IPS-20b (cell line): ENCODE measurements around the gene SUGP2.
A peak's percentile ranks its signal among the peaks of the same experiment; 100 is the strongest.

Experiments
- H3K27ac ChIP-seq: one replicate; pipeline ENCODE4 v1.5.1; 2013; ENCODE audit warnings: low read length
- H3K27me3 ChIP-seq: 2 replicates; pipeline ENCODE4 v1.6.1; 2013; ENCODE audit warnings: mild to moderate bottlenecking, low read length, inconsistent platforms; ENCODE audit not compliant: insufficient read depth
- H3K36me3 ChIP-seq: 2 replicates; pipeline ENCODE4 v1.6.1; 2013; ENCODE audit warnings: low read depth, mild to moderate bottlenecking, inconsistent platforms, low read length, moderate library complexity; ENCODE audit not compliant: insufficient read depth
- H3K4me1 ChIP-seq: 2 replicates; pipeline ENCODE4 v1.6.1; 2013; ENCODE audit warnings: mild to moderate bottlenecking, control low read depth, inconsistent platforms, low read length, moderate library complexity; ENCODE audit not compliant: insufficient read depth
- H3K4me3 ChIP-seq: 2 replicates; pipeline ENCODE4 v1.5.1; 2013; ENCODE audit warnings: mild to moderate bottlenecking, low read length, inconsistent platforms
- H3K9ac ChIP-seq: 2 replicates; pipeline ENCODE4 v1.6.1; 2013; ENCODE audit warnings: low read depth, mild to moderate bottlenecking, inconsistent platforms, low read length, moderate library complexity
- H3K9me3 ChIP-seq: 2 replicates; pipeline ENCODE4 v1.6.1; 2013; ENCODE audit warnings: mild to moderate bottlenecking, low read depth, low read length, inconsistent platforms; ENCODE audit not compliant: insufficient read depth

Gene SUGP2

DNA sequence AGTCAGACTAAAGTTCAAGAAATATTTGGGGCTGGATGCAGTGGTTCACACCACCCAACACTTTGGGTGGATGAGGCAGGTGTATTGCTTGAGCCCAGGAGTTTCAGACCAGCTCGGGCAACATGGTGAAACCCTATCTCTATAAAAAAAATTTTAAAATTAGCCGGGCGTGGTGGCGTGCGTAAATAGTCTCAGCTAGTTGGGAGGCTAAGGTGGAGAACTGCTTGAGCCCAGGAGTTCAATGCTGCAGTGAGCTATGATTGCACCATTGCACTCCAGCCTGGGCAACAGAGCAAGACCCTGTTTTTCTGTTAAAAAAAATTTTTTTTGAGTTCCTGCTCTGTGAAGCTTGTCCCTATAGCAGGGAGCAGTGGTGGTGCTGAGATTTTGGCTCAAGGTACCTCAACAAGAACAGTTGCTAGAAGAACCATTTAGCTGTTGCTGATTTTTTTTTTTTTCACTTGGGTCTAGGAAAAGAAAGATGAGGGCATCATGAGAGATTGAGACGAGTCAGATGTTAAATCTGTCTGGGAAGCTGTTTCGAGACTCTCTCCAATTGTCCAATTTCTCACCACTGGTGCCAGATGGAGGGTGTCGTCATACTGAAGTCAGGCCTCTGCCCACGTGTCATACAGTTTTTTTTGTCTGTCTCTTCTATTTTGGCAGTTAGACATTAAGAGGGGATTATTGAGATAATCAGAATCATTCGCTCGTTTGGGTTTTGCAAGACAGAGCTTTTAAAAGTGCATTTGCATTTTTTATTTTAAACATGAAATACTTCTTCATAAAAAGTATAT, 34.2 kb upstream of the SUGP2 start:
- no peaks in the 10 kb centered on the region for H3K36me3 ChIP-seq
- H3K9me3 ChIP-seq, result no peaks in the 10 kb centered on the region
- H3K27ac ChIP-seq, result no peak overlapping the region
- peaks cover 68% of the 10 kb centered on the region for H3K27me3 ChIP-seq
- H3K4me3 ChIP-seq, result no peak overlapping the region
- no peak overlapping the region for H3K9ac ChIP-seq
- H3K4me1 ChIP-seq, result peaks cover 4% of the 10 kb centered on the region

DNA sequence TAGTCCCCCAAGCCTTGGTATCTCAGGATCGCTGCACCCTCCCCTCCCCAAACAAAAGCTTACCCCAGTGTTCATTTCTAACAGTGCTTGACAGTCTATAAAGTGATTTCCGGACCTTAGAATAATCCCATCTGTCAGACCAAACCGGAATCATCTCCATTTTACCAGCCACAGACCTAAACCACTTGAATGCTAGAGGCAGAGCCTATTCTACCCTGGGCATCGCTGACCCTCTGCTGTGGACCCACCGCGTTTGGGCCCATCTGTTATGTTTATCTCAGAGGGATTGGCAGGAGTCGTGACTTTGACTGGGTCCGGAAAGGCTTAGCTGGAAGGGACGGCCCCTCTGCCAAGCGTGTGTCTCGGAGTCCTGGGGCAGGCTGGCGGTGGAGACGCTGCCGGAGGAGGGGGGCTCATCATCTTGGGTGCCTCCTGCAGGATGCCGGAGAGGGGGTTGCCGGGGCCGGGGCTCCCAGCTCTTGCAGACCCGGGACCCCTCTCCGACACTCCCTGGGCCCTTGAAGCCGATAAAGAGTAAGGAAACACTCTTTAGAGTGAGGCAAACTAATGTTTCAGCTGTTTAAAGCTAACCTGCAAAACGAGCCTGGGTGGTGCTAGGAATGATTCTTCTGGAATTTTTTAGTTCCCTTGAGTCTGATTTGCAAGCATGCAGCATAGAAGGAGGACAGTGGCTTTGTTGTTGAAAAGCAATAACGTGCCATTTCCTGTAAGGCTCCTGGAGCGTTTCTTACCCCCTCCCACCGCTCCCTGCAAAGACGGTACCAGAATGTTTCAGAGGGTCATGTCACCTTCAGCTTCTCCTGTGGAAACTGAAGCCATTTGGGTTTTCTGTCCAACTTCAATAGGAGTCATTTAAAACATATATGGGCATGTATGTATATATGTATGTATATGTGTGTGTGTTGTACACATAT, 31.8 kb upstream of the SUGP2 start:
- Histone ChIP-seq H3K36me3 (no peaks in the 10 kb centered on the region), H3K4me1 (peaks cover 4% of the 10 kb centered on the region), H3K27ac (no peak overlapping the region), H3K9me3 (no peaks in the 10 kb centered on the region), H3K27me3 (peaks cover 48% of the 10 kb centered on the region), H3K4me3 (peak overlapping the region; percentile 32), H3K9ac (no peak overlapping the region)

DNA sequence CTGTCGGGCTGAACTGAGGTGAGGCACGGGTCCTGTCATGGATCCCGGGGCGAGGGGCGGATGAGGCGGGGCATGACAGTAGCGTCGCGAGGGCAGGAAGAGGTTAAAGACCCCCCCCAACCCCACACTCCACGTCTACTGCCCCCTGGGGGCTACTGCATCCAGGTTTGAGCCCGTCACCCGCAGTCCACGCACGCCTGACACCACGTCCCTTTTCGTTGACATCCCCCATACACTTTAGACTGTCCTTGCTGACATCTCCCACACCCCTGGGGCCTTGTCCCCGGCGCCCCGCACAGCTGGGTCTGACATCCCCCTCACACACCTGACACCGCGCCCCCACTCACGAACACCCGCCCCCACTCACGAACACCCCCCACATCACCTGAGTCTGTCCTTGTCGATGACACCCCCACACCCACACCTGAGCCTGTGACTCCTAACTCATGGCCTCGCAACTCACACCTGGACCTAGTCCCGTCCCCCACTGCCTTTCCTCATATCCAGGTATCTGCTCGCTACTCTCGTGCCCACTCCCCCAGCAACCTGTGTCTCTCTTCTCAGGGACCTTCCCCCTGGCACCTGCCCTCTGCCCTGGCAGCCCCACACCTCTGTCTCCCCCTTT, 30.9 kb upstream of the SUGP2 start:
- H3K9me3 ChIP-seq, result no peaks in the 10 kb centered on the region
- H3K36me3 ChIP-seq, result no peaks in the 10 kb centered on the region
- H3K27ac ChIP-seq, result no peak overlapping the region
- H3K4me1 ChIP-seq, result peaks cover 4% of the 10 kb centered on the region
- peaks cover 44% of the 10 kb centered on the region for H3K27me3 ChIP-seq
- peak overlapping the region; percentile 68 for H3K4me3 ChIP-seq
- H3K9ac ChIP-seq, result no peak overlapping the region

DNA sequence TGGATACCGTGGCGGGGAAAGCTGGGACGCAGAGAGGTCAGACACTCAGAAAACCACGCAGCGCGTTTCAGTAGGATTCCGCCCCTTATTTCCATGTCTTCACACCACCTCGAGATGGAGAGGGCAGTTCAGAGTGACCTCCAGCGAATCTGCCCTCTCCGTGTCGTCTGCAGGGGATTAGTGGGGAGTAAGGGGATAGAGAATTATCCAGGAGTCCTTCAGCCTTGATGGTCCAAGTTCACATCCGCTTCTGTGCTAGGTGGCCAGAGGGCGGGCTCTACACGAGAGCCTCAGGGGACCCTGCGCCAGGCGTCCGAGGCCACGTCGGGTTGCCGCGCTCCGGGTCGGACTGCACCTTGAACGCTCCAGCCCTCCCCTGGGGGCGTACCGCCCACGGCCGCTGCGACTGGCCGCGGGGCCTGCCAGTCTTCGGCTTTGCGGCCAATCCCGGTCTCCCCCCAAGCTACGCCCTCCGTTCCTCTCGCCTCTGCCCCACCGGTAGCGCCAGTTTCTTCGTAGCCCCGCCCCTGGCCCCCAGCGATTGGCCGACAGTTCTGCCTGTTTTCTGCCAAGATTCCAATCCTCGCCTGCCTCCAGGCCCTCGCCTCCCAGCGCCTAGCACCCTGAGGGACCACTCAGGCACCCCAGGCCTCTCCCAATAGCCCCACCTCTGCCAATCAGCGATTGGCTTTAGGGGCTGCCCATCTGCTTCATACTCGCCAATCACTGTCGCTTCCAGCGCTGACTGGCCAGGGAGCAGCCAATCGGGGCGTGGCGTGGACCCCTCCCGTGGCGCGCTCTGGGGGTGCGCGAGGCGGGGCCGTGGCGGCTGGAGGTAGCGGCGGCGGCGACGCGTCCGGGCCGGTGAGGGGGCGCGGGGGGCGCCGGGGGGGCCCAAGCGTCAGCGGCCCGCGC, 30.1 kb upstream of the SUGP2 start, which contains the start of gene SLC25A42:
Gene SLC25A42, plus strand, starts transcription at position 812 of the 915 bp plus-strand sequence. CDS start 32,131 bp downstream, outside the sequence.
- peaks cover 40% of the 10 kb centered on the region for H3K27me3 ChIP-seq
- H3K9ac ChIP-seq, result peak within 1 kb of the TSS; percentile 69; the same call in 1 of the 2 replicates
- no peak within 1 kb of the TSS for H3K27ac ChIP-seq
- H3K4me3 ChIP-seq, result peak within 1 kb of the TSS; percentile 68
- no peaks in the 10 kb centered on the region for H3K9me3 ChIP-seq
- peaks cover 4% of the 10 kb centered on the region for H3K4me1 ChIP-seq
- H3K36me3 ChIP-seq, result peaks cover 2% of the 10 kb centered on the region; the same call in 1 of the 2 replicates

DNA sequence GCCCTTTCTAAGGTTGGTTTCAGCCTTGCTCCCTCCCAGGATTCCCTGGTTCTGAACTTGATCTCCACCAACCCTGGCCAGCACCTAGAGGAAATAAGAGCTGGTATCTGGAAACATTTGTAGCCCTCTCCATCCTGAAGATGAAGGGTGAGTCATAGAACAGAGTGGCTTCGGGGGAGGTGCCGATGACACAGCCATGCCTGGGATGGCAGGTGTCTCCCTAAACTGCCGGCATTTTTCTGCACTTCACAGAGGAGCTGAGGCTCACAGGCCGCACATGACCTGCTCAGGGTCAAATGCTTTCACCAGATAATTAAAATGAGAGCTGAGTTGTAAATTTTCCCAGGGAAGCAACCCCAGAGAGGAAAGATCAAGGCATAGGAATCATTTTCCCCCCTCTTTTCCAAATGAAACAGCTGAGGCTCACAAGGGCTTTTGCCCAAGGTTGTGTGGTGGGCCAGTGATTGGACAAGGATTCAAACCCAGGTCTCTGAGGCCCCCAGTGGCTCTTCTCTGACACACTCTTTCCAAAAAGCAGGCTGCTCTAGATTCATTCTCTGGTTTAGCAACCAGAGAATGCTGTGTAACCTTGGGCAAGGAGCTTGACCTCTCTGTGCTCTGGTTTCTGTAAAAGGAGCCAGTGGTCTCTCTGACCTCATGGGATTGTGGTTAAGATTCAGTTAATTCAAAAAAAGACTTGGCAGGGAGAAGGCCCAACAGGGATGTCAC, 29.3 kb upstream of the SUGP2 start:
- peak overlapping the region; percentile 68 for H3K4me3 ChIP-seq
- peaks cover 36% of the 10 kb centered on the region for H3K27me3 ChIP-seq
- peak overlapping the region; percentile 69; the same call in 1 of the 2 replicates for H3K9ac ChIP-seq
- H3K27ac ChIP-seq, result no peak overlapping the region
- H3K9me3 ChIP-seq, result no peaks in the 10 kb centered on the region
- peaks cover 10% of the 10 kb centered on the region for H3K36me3 ChIP-seq
- peaks cover 4% of the 10 kb centered on the region for H3K4me1 ChIP-seq

DNA sequence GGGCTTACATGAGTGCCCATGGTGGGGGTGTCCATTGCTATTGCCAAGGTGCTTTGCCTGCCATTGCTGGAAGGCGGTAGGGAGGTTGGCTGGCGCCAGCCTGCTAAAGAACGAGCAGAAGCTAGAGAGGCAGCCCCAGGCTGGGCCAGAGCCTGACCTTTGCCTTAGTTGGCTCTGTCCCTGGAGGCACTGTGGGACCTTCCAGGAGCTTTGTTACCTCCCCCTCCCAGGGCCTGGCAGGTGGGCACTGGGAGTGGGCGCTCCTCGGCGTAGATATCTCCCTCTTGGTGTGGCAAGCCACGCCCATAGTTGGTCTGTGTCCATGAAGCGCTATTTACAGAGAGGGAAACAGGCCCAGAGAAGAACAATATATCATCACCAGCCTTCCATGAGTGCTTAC, 28.2 kb upstream of the SUGP2 start:
- H3K9ac ChIP-seq, result no peak overlapping the region
- H3K27me3 ChIP-seq, result peaks cover 25% of the 10 kb centered on the region
- H3K4me1 ChIP-seq, result peaks cover 4% of the 10 kb centered on the region
- no peak overlapping the region for H3K4me3 ChIP-seq
- H3K36me3 ChIP-seq, result peaks cover 22% of the 10 kb centered on the region
- H3K27ac ChIP-seq, result no peak overlapping the region
- H3K9me3 ChIP-seq, result no peaks in the 10 kb centered on the region

DNA sequence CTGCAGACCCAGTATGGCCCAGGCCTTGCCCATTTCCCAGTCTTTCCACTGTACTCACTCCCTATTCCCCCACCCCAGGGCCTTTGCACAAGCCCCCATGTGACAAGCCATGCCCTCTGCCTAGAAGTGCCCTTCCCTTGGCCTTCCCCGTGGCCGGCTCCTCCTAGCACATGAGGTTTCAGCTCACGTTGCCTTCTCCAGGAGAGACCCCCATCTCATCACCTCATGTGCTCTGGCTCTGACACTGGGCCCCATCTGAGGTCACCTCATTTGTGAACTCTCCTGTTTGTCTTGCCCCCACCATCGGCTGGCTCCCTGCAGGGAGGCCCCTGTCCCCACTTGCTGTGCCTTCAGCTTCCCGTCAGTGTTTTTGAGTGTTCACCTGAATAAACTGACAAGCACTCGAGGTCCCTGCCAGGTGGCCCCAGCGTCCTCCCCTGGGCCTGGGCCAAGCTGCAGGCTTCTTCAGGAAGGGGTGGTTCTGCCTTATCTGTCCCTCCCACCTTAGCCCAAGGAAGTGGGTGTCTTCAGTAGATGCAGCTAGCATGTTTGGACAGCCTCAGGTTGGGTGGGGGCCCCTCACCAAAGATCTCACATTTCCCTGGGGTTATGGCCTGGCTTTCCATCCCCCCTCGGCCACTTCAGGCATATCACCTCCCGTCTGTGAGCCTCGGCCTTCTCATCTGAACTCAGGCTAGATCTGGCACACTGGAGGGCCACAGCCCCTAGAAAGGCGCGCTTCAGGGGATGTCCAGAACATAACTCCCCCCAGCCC, 26.7 kb upstream of the SUGP2 start:
- H3K27me3 ChIP-seq, result peaks cover 10% of the 10 kb centered on the region
- no peak overlapping the region for H3K9ac ChIP-seq
- H3K4me1 ChIP-seq, result no peaks in the 10 kb centered on the region
- H3K36me3 ChIP-seq, result peaks cover 32% of the 10 kb centered on the region
- no peak overlapping the region for H3K27ac ChIP-seq
- no peaks in the 10 kb centered on the region for H3K9me3 ChIP-seq
- no peak overlapping the region for H3K4me3 ChIP-seq

DNA sequence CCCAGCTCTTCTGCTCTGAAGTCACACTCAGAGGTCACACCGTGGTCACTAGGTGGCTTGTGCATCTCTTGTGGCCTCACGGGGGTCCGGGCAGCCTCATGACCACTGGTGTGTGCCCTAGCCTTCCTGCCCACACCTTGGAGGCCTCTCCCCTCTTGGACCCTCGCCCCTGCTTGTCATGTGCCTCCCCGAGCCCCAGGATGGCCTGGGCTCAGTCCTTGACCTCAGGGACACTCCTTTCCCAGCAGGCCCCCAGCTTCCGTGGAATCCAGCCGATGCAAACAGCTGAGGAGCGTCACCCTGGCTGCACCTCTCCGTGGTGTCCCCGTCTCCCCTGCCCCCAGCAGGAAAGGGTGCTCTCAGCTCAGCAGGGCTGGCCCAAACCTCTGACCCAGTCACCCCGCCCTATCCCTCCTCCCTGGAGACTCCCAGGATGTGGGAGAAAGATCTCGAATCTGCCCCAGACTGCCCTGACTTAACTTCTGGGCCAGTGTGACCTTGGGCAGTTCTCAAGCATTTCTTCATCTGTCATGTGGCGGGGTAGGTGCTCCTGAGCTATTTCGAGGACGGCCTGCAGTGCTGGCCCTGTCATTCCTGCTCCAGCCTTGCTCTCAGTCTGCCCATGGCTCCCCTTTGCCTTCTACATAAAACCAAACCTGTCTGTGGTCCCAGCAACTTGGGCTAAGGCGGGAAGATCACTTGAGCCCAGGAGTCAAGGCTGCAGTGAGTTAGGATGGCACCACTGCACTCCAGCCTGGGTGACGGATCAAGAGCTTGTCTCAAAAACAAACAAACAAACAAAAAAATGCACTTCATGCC, 25.9 kb upstream of the SUGP2 start:
- H3K27ac ChIP-seq, result no peak overlapping the region
- no peak overlapping the region for H3K4me3 ChIP-seq
- H3K27me3 ChIP-seq, result peaks cover 2% of the 10 kb centered on the region; the same call in 1 of the 2 replicates
- H3K36me3 ChIP-seq, result peaks cover 39% of the 10 kb centered on the region
- no peaks in the 10 kb centered on the region for H3K4me1 ChIP-seq
- H3K9ac ChIP-seq, result no peak overlapping the region
- no peaks in the 10 kb centered on the region for H3K9me3 ChIP-seq

DNA sequence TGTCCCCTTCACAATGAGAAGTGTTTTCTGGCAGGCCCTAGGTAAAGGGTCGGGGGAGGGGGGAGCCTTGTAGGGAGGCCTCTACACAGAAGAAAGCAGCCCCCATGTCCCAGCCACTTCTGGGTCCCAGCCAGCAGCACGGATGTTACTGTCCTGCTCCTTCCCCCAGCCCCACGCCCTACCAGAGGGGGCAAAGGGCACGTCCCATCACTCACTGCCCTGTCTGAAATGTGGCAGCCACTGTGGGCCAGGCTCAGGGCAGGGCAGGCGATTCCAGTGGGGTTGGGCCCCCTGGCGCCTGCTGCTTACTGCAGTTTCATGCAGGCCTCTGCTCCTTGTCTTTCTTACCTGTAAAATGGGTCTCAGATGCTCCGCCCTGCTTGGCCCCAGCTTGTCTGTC, 24.4 kb upstream of the SUGP2 start:
- H3K27me3 ChIP-seq, result no peaks in the 10 kb centered on the region; the same call in 1 of the 2 replicates
- no peaks in the 10 kb centered on the region for H3K4me1 ChIP-seq
- H3K27ac ChIP-seq, result no peak overlapping the region
- no peak overlapping the region for H3K9ac ChIP-seq
- peaks cover 51% of the 10 kb centered on the region for H3K36me3 ChIP-seq
- no peaks in the 10 kb centered on the region for H3K9me3 ChIP-seq
- no peak overlapping the region for H3K4me3 ChIP-seq
